ENCODE results near the gene CPNE4.

CPNE4 gene

GRCh38 chr3:132037581-132037980 is 2.8 kb upstream of the CPNE4 start:
- H3K4me3 ChIP-seq (ENCODE audit: low read depth, low read length): no peak overlapping the region
- no peak for TF ChIP-seq CTCF (IDR thresholded peaks at IDR 0.05; ENCODE audit: borderline replicate concordance, insufficient read depth, low read depth, low read length)

GRCh38 chr3:132037056-132037455 is 2.2 kb upstream of the CPNE4 start:
- TF ChIP-seq CTCF (IDR thresholded peaks at IDR 0.05; ENCODE audit: borderline replicate concordance, insufficient read depth, low read depth, low read length): no peak
- H3K4me3 ChIP-seq (ENCODE audit: low read depth, low read length): no peak overlapping the region

- H3K4me3 ChIP-seq (ENCODE audit: low read depth, low read length): no peak overlapping the region
- TF ChIP-seq CTCF (IDR thresholded peaks at IDR 0.05; ENCODE audit: borderline replicate concordance, insufficient read depth, low read depth, low read length): no peak
These were observed 723 bp downstream of the CPNE4 start for GRCh38 chr3:132034097-132034485.

GRCh38 chr3:132033471-132033870 is 1.3 kb downstream of the CPNE4 start:
- H3K4me3 ChIP-seq (ENCODE audit: low read depth, low read length): no peak overlapping the region
- no peak for TF ChIP-seq CTCF (IDR thresholded peaks at IDR 0.05; ENCODE audit: borderline replicate concordance, insufficient read depth, low read depth, low read length)

GRCh38 chr3:132032959-132033358 is 1.9 kb downstream of the CPNE4 start:
- H3K4me3 ChIP-seq (ENCODE audit: low read depth, low read length): no peak overlapping the region
- no peak for TF ChIP-seq CTCF (IDR thresholded peaks at IDR 0.05; ENCODE audit: borderline replicate concordance, insufficient read depth, low read depth, low read length)

GRCh38 chr3:132029182-132029902 is 5.5 kb downstream of the CPNE4 start:
- H3K4me3 ChIP-seq (ENCODE audit: low read depth, low read length): no peak overlapping the region
- peak; percentile 89 for TF ChIP-seq CTCF (IDR thresholded peaks at IDR 0.05; ENCODE audit: borderline replicate concordance, insufficient read depth, low read depth, low read length)

GRCh38 chr3:132022914-132023313 is 11.9 kb downstream of the CPNE4 start:
- TF ChIP-seq CTCF (IDR thresholded peaks at IDR 0.05; ENCODE audit: borderline replicate concordance, insufficient read depth, low read depth, low read length): no peak
- no peak overlapping the region for H3K4me3 ChIP-seq (ENCODE audit: low read depth, low read length)
